Measurements from ENCODE around the gene STK35. TPM values are rescaled to one million over a fixed set of nuclear protein-coding genes. Genes with fewer than 3 reads are reported as not detected.

STK35 gene
- total RNA-seq, 1 donor, result 24.0 TPM

- DNase-seq (ENCODE audit: low read depth in 2 of 3, low spot score in 2 of 3), result no peak
These were observed 30.9 kb downstream of the STK35 start for GRCh38 chr20:2132461-2132901.

GRCh38 chr20:2133318-2134183 lies 31.9 kb downstream of the STK35 start:
- DNase-seq (ENCODE audit: low read depth in 2 of 3, low spot score in 2 of 3), result no peak

GRCh38 chr20:2135013-2135412 lies 33.4 kb downstream of the STK35 start:
- DNase-seq (ENCODE audit: low read depth in 2 of 3, low spot score in 2 of 3), result no peak

GRCh38 chr20:2136275-2136674 lies 34.6 kb downstream of the STK35 start:
- DNase-seq (ENCODE audit: low read depth in 2 of 3, low spot score in 2 of 3), result no peak

GRCh38 chr20:2137552-2138201 lies 36.0 kb downstream of the STK35 start:
- no peak for DNase-seq (ENCODE audit: low read depth in 2 of 3, low spot score in 2 of 3)

GRCh38 chr20:2138396-2138795 lies 36.8 kb downstream of the STK35 start:
- DNase-seq (ENCODE audit: low read depth in 2 of 3, low spot score in 2 of 3), result no peak

GRCh38 chr20:2139250-2139649 lies 37.6 kb downstream of the STK35 start:
- no peak for DNase-seq (ENCODE audit: low read depth in 2 of 3, low spot score in 2 of 3)

- DNase-seq (ENCODE audit: low read depth in 2 of 3, low spot score in 2 of 3), result no peak
These were observed 38.1 kb downstream of the STK35 start for GRCh38 chr20:2139736-2140135.

GRCh38 chr20:2140561-2140960 lies 38.9 kb downstream of the STK35 start:
- no peak for DNase-seq (ENCODE audit: low read depth in 2 of 3, low spot score in 2 of 3)

- DNase-seq (ENCODE audit: low read depth in 2 of 3, low spot score in 2 of 3), result no peak
These were observed 40.3 kb downstream of the STK35 start for GRCh38 chr20:2141600-2142575.

GRCh38 chr20:2142649-2143048 lies 41.0 kb downstream of the STK35 start:
- no peak for DNase-seq (ENCODE audit: low read depth in 2 of 3, low spot score in 2 of 3)

- no peak for DNase-seq (ENCODE audit: low read depth in 2 of 3, low spot score in 2 of 3)
These were observed 42.0 kb downstream of the STK35 start for GRCh38 chr20:2143594-2143993.

GRCh38 chr20:2144850-2145249 lies 43.2 kb downstream of the STK35 start:
- DNase-seq (ENCODE audit: low read depth in 2 of 3, low spot score in 2 of 3), result no peak

GRCh38 chr20:2145376-2145775 lies 43.7 kb downstream of the STK35 start:
- no peak for DNase-seq (ENCODE audit: low read depth in 2 of 3, low spot score in 2 of 3)

- no peak for DNase-seq (ENCODE audit: low read depth in 2 of 3, low spot score in 2 of 3)
These were observed 44.6 kb downstream of the STK35 start for GRCh38 chr20:2146080-2146867.

- DNase-seq (ENCODE audit: low read depth in 2 of 3, low spot score in 2 of 3), result no peak
These were observed 47.9 kb downstream of the STK35 start for GRCh38 chr20:2149507-2149906.

GRCh38 chr20:2150660-2151059 lies 49.0 kb downstream of the STK35 start:
- DNase-seq (ENCODE audit: low read depth in 2 of 3, low spot score in 2 of 3), result no peak

- DNase-seq (ENCODE audit: low read depth in 2 of 3, low spot score in 2 of 3), result no peak
These were observed 50.2 kb downstream of the STK35 start for GRCh38 chr20:2151858-2152281.

- DNase-seq (ENCODE audit: low read depth in 2 of 3, low spot score in 2 of 3), result no peak
These were observed 50.7 kb downstream of the STK35 start for GRCh38 chr20:2152317-2152716.

GRCh38 chr20:2153326-2153725 lies 51.7 kb downstream of the STK35 start:
- DNase-seq (ENCODE audit: low read depth in 2 of 3, low spot score in 2 of 3), result no peak

All from hematopoietic multipotent progenitor cell (in vitro differentiated cells).